ENCODE measurements around the gene TCHHL1.

- TF ChIP-seq POLR2A (IDR thresholded peaks at IDR 0.05) (no peak), CTCF (IDR thresholded peaks at IDR 0.05) (no peak), POLR2AphosphoS5 (IDR thresholded peaks at IDR 0.05) (no peak)
These were observed 49.0 kb downstream of the TCHHL1 start for GRCh38 chr1:152039886-152040285.
